ENCODE data around the gene EDIL3. TPM values are rescaled to one million over a fixed set of nuclear protein-coding genes. Genes with fewer than 3 reads are reported as not detected.

Gene EDIL3
- total and polyA plus RNA-seq, 2 of the 8 experiments (the other 6 are each of a cell fraction or from before 2014, with no cell fraction given) = 14.7 to 47.2 TPM

DNA sequence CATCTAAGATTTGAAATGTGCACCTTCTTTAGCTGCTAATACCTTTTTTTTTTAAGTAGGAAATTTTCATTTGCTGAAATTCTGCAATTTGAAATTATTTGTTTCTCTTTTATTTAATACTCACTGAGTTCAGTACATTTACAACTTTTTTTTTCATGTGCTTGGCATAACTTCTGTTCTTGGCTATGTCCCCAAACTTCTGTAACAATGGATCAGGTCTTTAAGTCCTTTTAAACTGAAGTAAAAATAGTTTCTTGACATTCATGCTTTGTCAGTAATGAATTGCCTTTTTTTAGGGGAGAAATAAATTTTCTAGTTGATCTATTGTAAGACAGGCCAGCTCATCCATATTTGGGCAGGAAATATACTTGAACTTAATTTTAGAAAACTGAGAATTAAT is 41.5 kb downstream of the EDIL3 start:
- Histone ChIP-seq H2BK120ac (replicated peaks; ENCODE audit: low read depth, low read length) (no peak overlapping the region), H3K9me3 (ENCODE audit: insufficient read depth in 2 of 2, low read depth in 1 of 2, low read length in 1 of 2) (no peaks in the 10 kb centered on the region), H3K18ac (ENCODE audit: extremely low read depth, low read length) (no peak overlapping the region), H3K23me2 (ENCODE audit: low read depth, low read length) (no peaks in the 10 kb centered on the region), H4K5ac (ENCODE audit: insufficient read length, low read depth, low read length) (no peak overlapping the region), H3K4me3 (ENCODE audit: extremely low read depth in 1 of 4, insufficient read depth in 2 of 4, low read depth in 3 of 4, low read length in 4 of 4) (no peak overlapping the region), H3K4me2 (ENCODE audit: insufficient read depth in 1 of 2, low read depth in 2 of 2, low read length in 2 of 2) (no peak overlapping the region), H3K27ac (ENCODE audit: low read depth, low read length) (no peak overlapping the region), H2AK5ac (ENCODE audit: low read depth, low read length) (no peak overlapping the region), H2BK20ac (ENCODE audit: low read length) (no peak overlapping the region), H3K36me3 (ENCODE audit: control insufficient read depth in 2 of 4, insufficient read depth in 4 of 4, low read length in 3 of 4) (no peaks in the 10 kb centered on the region), H3K56ac (replicated peaks; ENCODE audit: insufficient read length, low read depth, low read length) (no peak overlapping the region), H3K14ac (ENCODE audit: insufficient read length) (no peak overlapping the region), H3K79me2 (ENCODE audit: control insufficient read depth in 1 of 2, insufficient read depth in 2 of 2, low read length in 2 of 2) (peaks cover 0 to 17% of the 10 kb centered on the region in 2 experiments; a peak in 2 of 4 replicates), H4K8ac (ENCODE audit: extremely low read depth, insufficient read depth, low read length) (no peak overlapping the region), H3K27me3 (replicated peaks in 1 of 4; ENCODE audit: control insufficient read depth in 3 of 4, extremely low read depth in 1 of 4, insufficient read depth in 3 of 4, low read length in 3 of 4) (no peaks in the 10 kb centered on the region), H2BK15ac (ENCODE audit: low read length) (no peak overlapping the region), H2BK5ac (ENCODE audit: low read depth, low read length) (no peak overlapping the region), H3K79me1 (ENCODE audit: low read depth, low read length) (no peaks in the 10 kb centered on the region), H3K4me1 (replicated peaks in 1 of 4; ENCODE audit: control insufficient read depth in 3 of 4, insufficient read depth in 4 of 4, low read length in 3 of 4) (peaks cover 0 to 5% (median 1%) of the 10 kb centered on the region in 4 experiments; a peak in 2 of 7 replicates), H2AFZ (ENCODE audit: low read length) (no peak overlapping the region), H4K91ac (replicated peaks; ENCODE audit: insufficient read length, low read length) (no peak overlapping the region), H3K4ac (replicated peaks; ENCODE audit: insufficient read length, low read depth, low read length) (no peak overlapping the region), H3K9ac (replicated peaks in 1 of 4; ENCODE audit: extremely low read depth in 1 of 4, low read depth in 3 of 4, low read length in 3 of 4) (no peak overlapping the region), H2BK12ac (ENCODE audit: low read depth, low read length) (no peak overlapping the region), H3K23ac (ENCODE audit: insufficient read length) (no peak overlapping the region), H4K20me1 (replicated peaks in 1 of 2; ENCODE audit: control insufficient read depth in 1 of 2, insufficient read depth in 2 of 2, low read length in 2 of 2) (no peaks in the 10 kb centered on the region)
- FAIRE-seq = no peak
- DNase-seq (ENCODE audit: low read depth in 1 of 2, low spot score in 2 of 2) = no peak
- ChIA-PET POLR2A (ENCODE audit: partially characterized antibody) (no interaction called here), CTCF (ENCODE audit: partially characterized antibody) (no interaction called here)
- no peak for TF ChIP-seq ZNF274 (IDR thresholded peaks at IDR 0.05; ENCODE audit: borderline replicate concordance, extremely low read depth, low read length)
- TF ChIP-seq, protein P1, sequence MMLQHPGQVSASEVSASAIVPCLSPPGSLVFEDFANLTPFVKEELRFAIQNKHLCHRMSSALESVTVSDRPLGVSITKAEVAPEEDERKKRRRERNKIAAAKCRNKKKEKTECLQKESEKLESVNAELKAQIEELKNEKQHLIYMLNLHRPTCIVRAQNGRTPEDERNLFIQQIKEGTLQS (IDR thresholded peaks at IDR 0.05; ENCODE audit: insufficient read depth, low read depth, low read length) = no peak
- TF ChIP-seq KDM4A (IDR thresholded peaks at IDR 0.05; ENCODE audit: low read depth, low read length, severe bottlenecking) = no peak
- no peak for TF ChIP-seq POU5F1 (IDR thresholded peaks at IDR 0.05; ENCODE audit: low read depth, low read length)
- no peak for TF ChIP-seq CBX5 (IDR thresholded peaks at IDR 0.05; ENCODE audit: low read depth, low read length)
- TF ChIP-seq, protein P2, sequence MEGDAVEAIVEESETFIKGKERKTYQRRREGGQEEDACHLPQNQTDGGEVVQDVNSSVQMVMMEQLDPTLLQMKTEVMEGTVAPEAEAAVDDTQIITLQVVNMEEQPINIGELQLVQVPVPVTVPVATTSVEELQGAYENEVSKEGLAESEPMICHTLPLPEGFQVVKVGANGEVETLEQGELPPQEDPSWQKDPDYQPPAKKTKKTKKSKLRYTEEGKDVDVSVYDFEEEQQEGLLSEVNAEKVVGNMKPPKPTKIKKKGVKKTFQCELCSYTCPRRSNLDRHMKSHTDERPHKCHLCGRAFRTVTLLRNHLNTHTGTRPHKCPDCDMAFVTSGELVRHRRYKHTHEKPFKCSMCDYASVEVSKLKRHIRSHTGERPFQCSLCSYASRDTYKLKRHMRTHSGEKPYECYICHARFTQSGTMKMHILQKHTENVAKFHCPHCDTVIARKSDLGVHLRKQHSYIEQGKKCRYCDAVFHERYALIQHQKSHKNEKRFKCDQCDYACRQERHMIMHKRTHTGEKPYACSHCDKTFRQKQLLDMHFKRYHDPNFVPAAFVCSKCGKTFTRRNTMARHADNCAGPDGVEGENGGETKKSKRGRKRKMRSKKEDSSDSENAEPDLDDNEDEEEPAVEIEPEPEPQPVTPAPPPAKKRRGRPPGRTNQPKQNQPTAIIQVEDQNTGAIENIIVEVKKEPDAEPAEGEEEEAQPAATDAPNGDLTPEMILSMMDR (IDR thresholded peaks at IDR 0.05; ENCODE audit: control extremely low read depth in 1 of 3, insufficient read depth in 1 of 3, low read depth in 1 of 3, low read length in 3 of 3) = no peak
- TF ChIP-seq, protein P3, sequence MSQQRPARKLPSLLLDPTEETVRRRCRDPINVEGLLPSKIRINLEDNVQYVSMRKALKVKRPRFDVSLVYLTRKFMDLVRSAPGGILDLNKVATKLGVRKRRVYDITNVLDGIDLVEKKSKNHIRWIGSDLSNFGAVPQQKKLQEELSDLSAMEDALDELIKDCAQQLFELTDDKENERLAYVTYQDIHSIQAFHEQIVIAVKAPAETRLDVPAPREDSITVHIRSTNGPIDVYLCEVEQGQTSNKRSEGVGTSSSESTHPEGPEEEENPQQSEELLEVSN (IDR thresholded peaks at IDR 0.05) = no peak
- TF ChIP-seq TBP (IDR thresholded peaks at IDR 0.05; ENCODE audit: low read depth, low read length) = no peak
- TF ChIP-seq CEBPB (IDR thresholded peaks at IDR 0.05; ENCODE audit: low read depth, low read length) = no peak
- TF ChIP-seq EP300 (IDR thresholded peaks at IDR 0.05; ENCODE audit: borderline replicate concordance in 1 of 2, low read depth in 2 of 2, low read length in 2 of 2) = no peak
- no peak for TF ChIP-seq GABPA (IDR thresholded peaks at IDR 0.05; ENCODE audit: borderline replicate concordance, insufficient read depth, low read length)
- no peak for TF ChIP-seq YY1 (IDR thresholded peaks at IDR 0.05; ENCODE audit: low read depth, low read length)

Measured in H1 (cell line).